B cell (primary cell): Measurements from ENCODE around the gene MST1R. TPM values are rescaled to one million over a fixed set of nuclear protein-coding genes. Genes with fewer than 3 reads are reported as not detected.

Experiments used
- ATAC-seq: fragments of 200-7000 bp; cut with Tn5 transposase; one replicate; pipeline ENCODE4 v1.10.0; 2021; ENCODE audit warnings: low read depth, mild to moderate bottlenecking, moderate number of reproducible peaks, moderate library complexity
- CTCF ChIA-PET: fragments of 350-600 bp; sonication (Branson Sonifier 250); formaldehyde crosslinking; loops from one replicate; lab custom pipeline; 2021; ENCODE audit warnings: antibody characterized with exemption, inconsistent platforms; lab: Charles Lee
- POLR2A ChIA-PET: fragments of 350-600 bp; sonication (Branson Sonifier 250); formaldehyde crosslinking; loops from one replicate; lab custom pipeline; 2021; ENCODE audit warnings: antibody characterized with exemption; lab: Charles Lee
- DNase-seq: peaks from one replicate; pipeline ENCODE4 v3.0.0; 2013
- H2AFZ ChIP-seq: 2 replicates; pipeline ENCODE4 v1.6.1; 2012; ENCODE audit warnings: mild to moderate bottlenecking, low read depth, low read length; ENCODE audit not compliant: insufficient read depth, poor library complexity, severe bottlenecking
- H3K27ac ChIP-seq, 2 donors: 1 replicate in 1 of 2; 2 replicates in 1 of 2; pipeline ENCODE4 v1.5.1; 2012 to 2013; ENCODE audit warnings: low read length in 2 of 2, mild to moderate bottlenecking in 2 of 2, moderate library complexity in 1 of 2
- H3K27me3 ChIP-seq, 4 experiments: fragments of 200-600 bp in 1 of 4; sonication (generic) in 1 of 4; replicated peaks in 1 of 4; 1 replicate in 2 of 4; 2 replicates in 2 of 4; pipeline versions ENCODE4 v1.6.1 to v1.7.0; 2013 to 2016; ENCODE audit warnings: low read length in 3 of 4, mild to moderate bottlenecking in 2 of 4, mixed read lengths in 1 of 4, moderate library complexity in 1 of 4; ENCODE audit not compliant: insufficient read depth in 4 of 4, control insufficient read depth in 3 of 4; ENCODE audit errors: control extremely low read depth in 1 of 4
- H3K36me3 ChIP-seq, 2 experiments: replicated peaks in 1 of 2; 1 replicate in 1 of 2; 2 replicates in 1 of 2; pipeline versions ENCODE4 v1.6.1 to v1.7.1; 2013; ENCODE audit warnings: low read length in 1 of 2; ENCODE audit not compliant: insufficient read depth in 2 of 2, control insufficient read depth in 1 of 2; ENCODE audit errors: control extremely low read depth in 1 of 2, extremely low read depth in 1 of 2
- H3K4me1 ChIP-seq, 2 donors: fragments of 200-600 bp in 1 of 2; sonication (generic) in 1 of 2; 1 replicate in 1 of 2; 2 replicates in 1 of 2; pipeline versions ENCODE4 v1.5.1 to v1.6.1; 2013 to 2017; ENCODE audit warnings: low read length in 2 of 2; ENCODE audit not compliant: control insufficient read depth in 2 of 2, insufficient read depth in 2 of 2
- H3K4me2 ChIP-seq: replicated peaks from 2 replicates; pipeline ENCODE3; 2012; ENCODE audit warnings: mild to moderate bottlenecking, low read depth, low read length; ENCODE audit not compliant: poor library complexity, severe bottlenecking
- H3K4me3 ChIP-seq, 5 experiments: fragments of 200-600 bp in 1 of 5; sonication (generic) in 1 of 5; 1 replicate in 3 of 5; 2 replicates in 2 of 5; pipeline versions ENCODE4 v1.5.1 to v1.7.0; 2011 to 2016; ENCODE audit warnings: low read length in 4 of 5, mild to moderate bottlenecking in 4 of 5, low read depth in 2 of 5, control low read depth in 1 of 5, moderate library complexity in 1 of 5; ENCODE audit not compliant: insufficient read depth in 1 of 5; ENCODE audit errors: control extremely low read depth in 1 of 5, extremely low read depth in 1 of 5
- H3K79me2 ChIP-seq: fragments of 200-600 bp; sonication (generic); one replicate; pipeline ENCODE4 v1.6.0; 2016; ENCODE audit warnings: low read length; ENCODE audit not compliant: control insufficient read depth, insufficient read depth
- H3K9ac ChIP-seq: fragments of 200-600 bp; sonication (generic); 2 replicates; pipeline ENCODE4 v1.6.1; 2017; ENCODE audit warnings: mild to moderate bottlenecking, low read length, moderate library complexity
- H3K9me3 ChIP-seq, 3 donors: one replicate each; pipeline versions ENCODE4 v1.6.1 to v1.7.1; 2013; ENCODE audit warnings: low read length in 2 of 3; ENCODE audit not compliant: control insufficient read depth in 2 of 3, insufficient read depth in 1 of 3; ENCODE audit errors: control extremely low read depth in 1 of 3
- H4K20me1 ChIP-seq: 2 replicates; pipeline ENCODE4 v1.6.0; 2012; ENCODE audit warnings: mild to moderate bottlenecking, low read length; ENCODE audit not compliant: insufficient read depth, control insufficient read depth, poor library complexity, severe bottlenecking
- H3K27ac Mint-ChIP-seq: one replicate; pipeline ENCODE4 v1.8.0; 2021; ENCODE audit warnings: mixed read lengths
- H3K27me3 Mint-ChIP-seq: one replicate; pipeline ENCODE4 v1.8.0; 2021; ENCODE audit warnings: mixed read lengths
- H3K4me1 Mint-ChIP-seq: one replicate; pipeline ENCODE4 v1.8.0; 2021; ENCODE audit warnings: mixed read lengths
- H3K4me3 Mint-ChIP-seq: one replicate; pipeline ENCODE4 v1.8.0; 2021; ENCODE audit warnings: mixed read lengths
- H3K9me3 Mint-ChIP-seq: one replicate; pipeline ENCODE4 v1.8.0; 2022; ENCODE audit warnings: mixed read lengths; ENCODE audit not compliant: insufficient read depth
- CTCF ChIP-seq: fragments of 200-600 bp; IDR thresholded peaks from one replicate; pipeline ENCODE4 v1.8.0; 2022; ENCODE audit warnings: antibody characterized with exemption, mild to moderate bottlenecking
- EZH2 ChIP-seq: IDR thresholded peaks from 2 replicates; pipeline ENCODE4 v1.6.1; 2012; ENCODE audit warnings: borderline replicate concordance, low read depth, mild to moderate bottlenecking, moderate library complexity, low read length; ENCODE audit not compliant: insufficient read depth, poor library complexity, severe bottlenecking
- WGBS: methylation state at CpG from one replicate; pipeline ENCODE4 v1.1.5; 2013; ENCODE audit warnings: missing lambda C conversion rate; ENCODE audit not compliant: insufficient coverage; 5-methylcytosine and 5-hydroxymethylcytosine counted together
- intact Hi-C: fragments of 100-400 bp; cut with micrococcal nuclease; formaldehyde crosslinking; loops from one replicate; pipeline ENCODE4 v1.10.0; 2022
- polyA plus RNA-seq: library from polyadenylated mRNA; depleted of rRNA; stranded (reverse); fragments of >200 nt; gene quantifications from 2 replicates; pipeline ENCODE4 v1.2.3, GENCODE V29; 2012
- total RNA-seq, 2 donors: library from RNA; stranded (reverse); fragments of 120-200 nt in 1 of 2; gene quantifications; 1 replicate in 1 of 2; 2 replicates in 1 of 2; pipeline versions ENCODE4 v1.2.3 to v1.2.4, GENCODE V29; 2013 to 2022

The MST1R gene
- total and polyA plus RNA-seq, 2 donors (not counting 1 experiment from before 2014, with no cell fraction given), result 1.7 to 2.4 TPM

GRCh38 chr3:49930922-49931321, 27.2 kb upstream of the MST1R start:
- Histone ChIP-seq H3K9me3 (peaks cover 0 to 4% (median 0%) of the 10 kb centered on the region in 3 donors), H4K20me1 (no peaks in the 10 kb centered on the region), H3K4me1 (peaks cover 8 to 17% of the 10 kb centered on the region in 2 donors), H3K4me2 (no peak overlapping the region), H3K9ac (no peak overlapping the region), H2AFZ (no peak overlapping the region), H3K4me3 (no peak overlapping the region), H3K27me3 (no peaks in the 10 kb centered on the region), H3K79me2 (peaks cover 5% of the 10 kb centered on the region), H3K36me3 (no peaks in the 10 kb centered on the region), H3K27ac (no peak overlapping the region)
- no peak for TF ChIP-seq EZH2
- H3K9me3 Mint-ChIP-seq, result no peaks in the 10 kb centered on the region
- H3K4me1 Mint-ChIP-seq, result peaks cover 11% of the 10 kb centered on the region
- CTCF ChIA-PET, result interaction anchor here (0.8 to 2.9 kb wide), 3 partner anchors 9 to 92 kb away, joined by 3 to 17 read pairs (median 6); partner anchors contain the start of gene RBM6
- ATAC-seq (no peak), DNase-seq (no peak)
- intact Hi-C loops, result no loop called here
- no peak overlapping the region for H3K27ac Mint-ChIP-seq
- H3K4me3 Mint-ChIP-seq, result no peak overlapping the region
- 80% methylated on average over 1 of the region's 1 CpG for WGBS
- H3K27me3 Mint-ChIP-seq, result no peaks in the 10 kb centered on the region
- POLR2A ChIA-PET, result interaction anchor here (0.6 to 1.2 kb wide), 2 partner anchors 9 to 176 kb away, joined by 3 to 4 read pairs; partner anchors contain the start of gene RBM6

- peaks cover 8% of the 10 kb centered on the region for H3K79me2 ChIP-seq
- 91% methylated on average over 13 of the region's 16 CpGs for WGBS
- peak overlapping the region; percentile 99 for H2AFZ ChIP-seq
- H3K9ac ChIP-seq, result peak overlapping the region; percentile 99
- peak overlapping the region; percentile 100 for H3K4me2 ChIP-seq
- Mint-ChIP-seq H3K9me3 (no peaks in the 10 kb centered on the region), H3K27me3 (no peaks in the 10 kb centered on the region), H3K4me1 (peaks cover 11% of the 10 kb centered on the region), H3K27ac (peak overlapping the region; percentile 81), H3K4me3 (peak overlapping the region; percentile 85)
- ATAC-seq (no peak), DNase-seq (no peak)
- CTCF ChIA-PET, result interaction anchor here (0.8 to 2.9 kb wide), 6 partner anchors 10 to 391 kb away, joined by 3 to 17 read pairs (median 6); partner anchors contain the start of gene RBM6
- no peak for TF ChIP-seq EZH2
- no peak for TF ChIP-seq CTCF
- H4K20me1 ChIP-seq, result no peaks in the 10 kb centered on the region
- POLR2A ChIA-PET, result interaction anchor here (0.7 to 1.5 kb wide), 5 partner anchors 9 to 127 kb away, joined by 3 to 22 read pairs (median 6); partner anchors contain the start of gene RBM6
- intact Hi-C loops, result no loop called here
- H3K27ac ChIP-seq, result peak overlapping the region; percentile 70 to 89
- H3K4me3 ChIP-seq, result peak overlapping the region in 4 of 5 experiments; percentile 90 to 96 (median 93)
- H3K4me1 ChIP-seq, result peaks cover 8 to 17% of the 10 kb centered on the region in 2 donors
- H3K9me3 ChIP-seq, result peaks cover 0 to 4% (median 0%) of the 10 kb centered on the region in 3 donors
- H3K36me3 ChIP-seq, result no peaks in the 10 kb centered on the region
- H3K27me3 ChIP-seq, result no peaks in the 10 kb centered on the region
These were observed 26.6 kb upstream of the MST1R start for GRCh38 chr3:49930168-49930690.
